SK-N-SH (cell line): ENCODE data around the gene ZDHHC19.

Experiments used
- CTCF ChIP-seq: fragments of 200-600 bp; sonication (generic); IDR thresholded peaks from 2 replicates; pipeline ENCODE4 v1.6.1; 2017; ENCODE audit warnings: antibody characterized with exemption, mild to moderate bottlenecking, moderate library complexity
- EP300 ChIP-seq, 2 experiments: IDR thresholded peaks; 2 replicates each; pipeline versions ENCODE4 v1.4.0 to v1.6.1; 2012; ENCODE audit warnings: borderline replicate concordance in 1 of 2, low read depth in 1 of 2, low read length in 1 of 2
- POLR2AphosphoS5 ChIP-seq: IDR thresholded peaks from 2 replicates; pipeline ENCODE4 v1.6.1; 2012; ENCODE audit warnings: low read depth, low read length

GRCh38 chr3:196218155-196218712 is 7.0 kb upstream of the ZDHHC19 start:
- TF ChIP-seq CTCF: no peak
- no peak for TF ChIP-seq POLR2AphosphoS5
- no peak for TF ChIP-seq EP300 (IDR thresholded peaks at IDR 0.05; ENCODE audit: borderline replicate concordance in 1 of 2, low read depth in 1 of 2, low read length in 1 of 2)
